ENCODE data around the gene HP.
A peak's percentile ranks its signal among the peaks of the same experiment; 100 is the strongest.
"Not testable (repeated sequence)": the region's sequence is repeated elsewhere in the genome, so short reads cannot be mapped to it uniquely, and the experiment has no call there.

Gene HP

DNA sequence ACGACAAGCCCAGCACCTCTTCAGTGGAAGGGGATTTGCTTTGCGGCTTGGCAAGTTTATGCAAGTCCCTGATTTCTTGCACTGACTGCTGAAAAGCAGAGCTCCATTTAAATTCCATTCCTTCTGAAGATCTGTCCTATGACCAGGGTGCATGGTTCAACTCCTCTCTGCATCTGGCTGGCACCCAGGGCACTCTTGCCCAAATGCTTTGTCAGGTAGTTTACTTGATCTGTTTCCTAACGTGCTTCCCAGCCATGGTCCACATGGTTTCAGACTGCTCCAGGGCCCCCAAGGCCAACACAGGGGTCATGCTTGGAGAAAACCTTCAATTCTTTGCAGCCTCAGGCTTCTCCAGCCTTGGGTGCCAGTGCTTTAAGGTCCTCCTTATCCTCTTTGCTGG, 11.2 kb upstream of the HP start:
- no peak for DNase-seq (ENCODE audit: low spot score)

DNA sequence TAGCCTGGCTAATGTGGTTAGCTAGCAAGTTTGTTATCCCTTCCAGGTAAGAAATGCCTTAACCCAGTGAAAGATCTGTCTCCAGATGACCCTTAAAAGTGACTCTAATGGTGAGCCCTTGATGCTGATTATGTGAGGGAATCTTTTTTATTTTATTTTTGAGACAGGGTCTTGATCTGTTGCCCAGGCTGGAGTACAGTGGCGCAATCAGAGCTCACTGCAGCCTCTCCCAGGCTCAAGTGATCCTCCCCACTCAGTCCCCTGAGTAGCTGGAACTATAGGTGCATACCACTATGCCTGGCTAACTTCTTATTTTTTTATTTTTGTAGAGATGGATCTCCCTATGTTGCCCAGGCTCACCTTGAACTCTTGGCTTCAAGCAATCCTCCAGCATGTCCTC, 10.8 kb upstream of the HP start:
- no peak for DNase-seq (ENCODE audit: low spot score)

DNA sequence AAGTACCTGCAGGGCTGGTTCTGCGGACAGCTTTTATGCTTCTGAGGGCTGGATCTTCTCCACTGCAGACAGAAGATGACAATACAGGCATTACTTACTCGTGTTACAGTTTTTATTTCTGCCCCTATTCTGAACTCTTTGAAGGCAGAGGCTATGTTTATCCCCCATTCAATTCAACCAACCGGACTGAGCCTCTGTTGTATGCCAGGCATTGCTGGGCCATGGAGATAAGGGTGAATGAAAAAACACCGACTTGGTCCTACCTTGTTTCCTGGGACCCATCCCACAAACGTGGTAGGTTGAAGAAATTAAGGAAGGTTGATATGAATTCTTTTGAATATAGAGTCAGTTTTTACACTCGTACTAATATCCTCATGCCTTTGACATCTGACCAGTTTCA, 10.0 kb upstream of the HP start:
- DNase-seq (ENCODE audit: low spot score), result no peak

DNA sequence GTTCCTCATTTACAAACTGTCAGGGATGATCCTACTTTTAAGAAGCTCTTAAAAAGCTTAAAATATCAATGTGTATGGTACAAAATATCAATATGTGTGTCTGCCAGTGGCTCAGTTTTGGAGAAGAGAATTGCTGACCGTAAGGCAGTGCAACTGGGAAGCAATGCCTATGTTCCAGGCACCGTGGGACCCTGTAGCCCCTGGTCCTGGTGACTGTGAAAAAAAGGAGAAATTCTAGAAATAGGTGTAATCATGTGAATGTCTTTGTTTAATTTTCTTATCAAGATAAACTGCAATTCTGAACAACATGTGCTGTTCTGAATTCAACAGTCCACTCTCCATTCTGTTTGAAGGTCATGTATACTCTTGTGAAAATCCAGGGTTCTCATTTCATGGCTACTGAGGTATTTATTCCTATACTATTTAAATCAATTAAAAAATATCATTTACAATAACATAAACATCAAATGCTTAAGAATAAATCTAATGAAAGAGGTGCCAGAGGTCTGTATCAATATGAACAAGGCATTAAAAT, 9.4 kb upstream of the HP start:
- DNase-seq (ENCODE audit: low spot score), result no peak

DNA sequence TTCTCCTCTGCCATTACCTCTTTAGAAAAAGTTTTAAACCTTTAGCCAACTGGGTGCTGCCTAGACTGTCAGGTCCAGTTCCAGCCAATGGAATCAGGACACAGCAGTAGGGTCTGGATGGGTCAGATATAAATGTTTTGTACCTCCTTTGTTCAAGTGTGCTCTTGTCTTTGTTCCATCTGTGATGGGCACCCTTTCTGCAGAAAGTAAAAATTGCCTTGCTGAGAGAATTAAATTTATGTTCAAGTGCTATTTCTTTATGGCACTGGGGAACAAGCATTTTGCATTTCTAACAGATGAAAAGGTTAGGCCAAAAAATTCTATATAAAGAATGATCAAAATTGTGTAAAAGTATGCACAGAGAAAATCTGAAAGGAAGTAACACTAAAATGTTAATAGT, 5.2 kb upstream of the HP start:
- no peak for DNase-seq (ENCODE audit: low spot score)

DNA sequence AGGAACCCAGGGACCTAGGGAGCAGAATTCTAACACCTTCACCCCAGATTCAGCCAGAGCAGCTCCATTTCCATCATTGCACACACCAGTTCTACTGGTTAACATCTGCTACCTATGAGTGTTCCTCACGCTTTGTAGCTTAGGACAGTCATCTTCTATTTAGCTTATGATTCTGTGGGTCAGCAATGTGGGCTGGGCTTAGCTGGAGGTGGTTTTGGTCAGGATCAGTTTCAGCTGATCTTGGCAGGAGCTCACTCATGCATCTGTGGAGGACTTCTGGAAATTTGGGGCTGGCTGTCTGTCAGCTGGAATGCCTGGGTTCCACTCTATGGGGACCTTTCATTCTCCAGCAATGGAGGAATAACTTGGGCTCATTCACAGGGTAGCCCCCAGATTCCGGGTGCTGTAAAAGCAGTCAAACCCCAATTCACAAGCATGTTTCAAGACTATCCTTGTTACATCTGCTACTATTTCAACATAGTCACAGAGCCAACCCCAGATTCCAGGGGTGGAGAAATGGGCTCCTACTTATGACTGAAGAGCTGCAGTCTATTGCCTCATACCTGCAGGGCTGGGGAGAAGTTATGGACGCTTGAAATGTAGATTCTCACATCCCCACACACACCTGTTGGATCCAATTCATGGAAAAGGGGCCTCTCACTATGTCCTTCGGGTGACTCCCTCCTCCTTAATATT, 3.4 kb upstream of the HP start:
- peak; percentile 36 for DNase-seq (ENCODE audit: low spot score)

DNA sequence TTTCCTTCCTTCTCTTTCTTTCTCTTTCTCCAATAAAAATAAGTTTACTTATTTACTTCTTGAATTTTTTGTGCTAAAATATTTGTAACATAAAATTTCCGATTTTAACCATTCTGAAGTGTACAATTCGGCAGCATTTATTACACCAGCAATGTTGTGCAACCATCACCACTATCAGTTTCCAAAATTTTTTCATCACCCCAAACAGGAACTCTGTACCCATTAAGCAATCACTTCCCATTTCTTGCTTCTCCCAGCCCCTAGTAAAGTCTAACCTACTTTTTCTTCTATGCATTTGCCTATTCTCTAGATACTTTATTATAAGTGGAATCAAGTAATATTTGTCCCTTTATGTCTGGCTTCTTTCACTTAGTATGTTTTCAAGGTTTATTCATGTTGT, 2.5 kb upstream of the HP start:
- DNase-seq (ENCODE audit: low spot score), result no peak

DNA sequence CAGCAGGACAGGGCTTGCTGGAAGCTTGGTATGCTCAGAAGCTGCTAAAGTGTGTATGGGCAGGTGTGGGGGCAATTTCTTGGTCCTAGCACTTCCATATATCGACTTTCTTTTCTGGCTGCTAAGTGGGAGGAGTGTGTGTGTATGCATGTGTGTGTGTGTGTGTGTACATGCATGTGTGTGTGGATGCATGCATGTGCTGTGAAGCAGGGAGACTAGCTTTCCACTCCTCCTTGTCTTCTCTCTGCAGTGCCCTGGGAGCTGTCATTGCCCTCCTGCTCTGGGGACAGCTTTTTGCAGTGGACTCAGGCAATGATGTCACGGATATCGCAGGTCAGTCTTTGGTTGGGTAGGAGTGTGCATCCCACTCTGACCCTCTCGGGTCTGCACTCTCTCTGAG, 1.6 kb downstream of the HP start:
- no peak for DNase-seq (ENCODE audit: low spot score)

DNA sequence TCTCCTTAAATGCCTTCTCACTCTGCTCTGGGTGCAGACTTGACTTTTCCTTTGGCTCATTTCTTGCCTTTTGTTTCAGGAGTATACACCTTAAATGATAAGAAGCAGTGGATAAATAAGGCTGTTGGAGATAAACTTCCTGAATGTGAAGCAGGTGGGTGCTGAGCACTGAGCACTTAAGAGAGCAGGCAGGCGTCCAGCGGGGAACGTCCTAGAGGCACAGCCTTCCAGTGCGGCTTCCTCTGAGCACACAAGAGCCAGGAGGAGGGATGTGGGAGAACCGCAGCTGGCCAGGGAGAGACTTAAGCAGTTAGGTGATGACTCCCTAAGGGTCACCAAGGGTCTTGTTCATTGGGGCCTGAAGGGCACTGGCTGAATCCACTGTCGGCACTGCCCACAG, 3.0 kb downstream of the HP start:
- DNase-seq (ENCODE audit: low spot score), result not testable (repeated sequence)

DNA sequence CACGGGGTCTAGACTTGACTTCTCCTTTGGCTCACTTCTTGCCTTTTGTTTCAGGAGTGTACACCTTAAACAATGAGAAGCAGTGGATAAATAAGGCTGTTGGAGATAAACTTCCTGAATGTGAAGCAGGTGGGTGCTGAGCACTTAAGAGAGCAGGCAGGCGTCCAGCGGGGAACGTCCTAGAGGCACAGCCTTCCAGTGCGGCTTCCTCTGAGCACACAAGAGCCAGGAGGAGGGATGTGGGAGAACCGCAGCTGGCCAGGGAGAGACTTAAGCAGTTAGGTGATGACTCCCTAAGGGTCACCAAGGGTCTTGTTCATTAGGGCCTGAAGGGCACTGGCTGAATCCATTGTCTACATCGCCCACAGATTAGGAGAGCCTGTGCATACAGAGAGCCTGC, 4.8 kb downstream of the HP start:
- not testable (repeated sequence) for DNase-seq (ENCODE audit: low spot score)

DNA sequence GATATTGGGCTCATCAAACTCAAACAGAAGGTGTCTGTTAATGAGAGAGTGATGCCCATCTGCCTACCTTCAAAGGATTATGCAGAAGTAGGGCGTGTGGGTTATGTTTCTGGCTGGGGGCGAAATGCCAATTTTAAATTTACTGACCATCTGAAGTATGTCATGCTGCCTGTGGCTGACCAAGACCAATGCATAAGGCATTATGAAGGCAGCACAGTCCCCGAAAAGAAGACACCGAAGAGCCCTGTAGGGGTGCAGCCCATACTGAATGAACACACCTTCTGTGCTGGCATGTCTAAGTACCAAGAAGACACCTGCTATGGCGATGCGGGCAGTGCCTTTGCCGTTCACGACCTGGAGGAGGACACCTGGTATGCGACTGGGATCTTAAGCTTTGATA, 6.1 kb downstream of the HP start:
- no peak for DNase-seq (ENCODE audit: low spot score)

DNA sequence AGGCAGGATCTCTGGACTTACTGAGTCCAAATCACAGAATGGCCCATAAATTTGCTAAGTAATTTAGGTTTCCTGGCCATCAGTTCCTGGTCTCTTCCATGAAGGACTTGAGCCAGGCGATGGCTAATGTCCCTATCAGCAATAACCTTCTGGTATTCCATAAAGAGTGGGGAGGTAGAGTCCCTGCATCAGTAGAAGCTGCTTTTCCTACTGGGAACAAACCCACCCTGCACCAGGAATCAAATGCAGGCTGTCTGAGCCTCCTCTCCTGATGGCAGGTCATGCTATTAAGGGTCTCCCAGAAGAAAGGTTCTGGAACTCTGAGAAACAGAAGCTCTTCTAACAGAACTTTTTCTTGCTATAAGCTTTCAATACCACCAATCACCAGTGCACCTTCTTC, 7.3 kb downstream of the HP start:
- no peak for DNase-seq (ENCODE audit: low spot score)

DNA sequence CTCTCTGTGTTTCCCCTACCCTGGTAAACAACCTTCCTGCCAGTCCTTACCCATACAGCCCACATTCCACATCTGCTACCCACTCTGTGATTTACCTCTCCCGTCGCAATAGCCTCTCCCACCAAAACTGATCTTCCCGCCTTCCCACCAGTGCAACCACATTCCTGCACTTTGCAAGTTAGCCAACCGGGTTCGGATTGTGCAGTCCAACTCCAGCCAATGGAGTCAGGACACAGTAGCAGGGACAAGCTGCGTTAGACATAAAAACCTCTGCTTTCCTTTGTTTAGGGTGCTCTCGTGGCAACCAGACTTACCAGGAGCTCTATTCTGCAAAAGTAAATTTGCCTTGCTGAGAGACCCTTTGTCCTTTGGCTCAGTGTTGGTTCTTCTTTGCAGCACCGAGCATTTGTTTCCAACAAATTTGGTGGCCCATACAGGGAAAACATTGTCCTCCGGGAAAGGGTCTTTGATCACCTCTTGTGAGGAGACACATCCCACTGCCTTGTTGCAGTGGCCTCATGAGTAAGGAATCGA, 10.1 kb downstream of the HP start:
- DNase-seq (ENCODE audit: low spot score), result no peak

DNA sequence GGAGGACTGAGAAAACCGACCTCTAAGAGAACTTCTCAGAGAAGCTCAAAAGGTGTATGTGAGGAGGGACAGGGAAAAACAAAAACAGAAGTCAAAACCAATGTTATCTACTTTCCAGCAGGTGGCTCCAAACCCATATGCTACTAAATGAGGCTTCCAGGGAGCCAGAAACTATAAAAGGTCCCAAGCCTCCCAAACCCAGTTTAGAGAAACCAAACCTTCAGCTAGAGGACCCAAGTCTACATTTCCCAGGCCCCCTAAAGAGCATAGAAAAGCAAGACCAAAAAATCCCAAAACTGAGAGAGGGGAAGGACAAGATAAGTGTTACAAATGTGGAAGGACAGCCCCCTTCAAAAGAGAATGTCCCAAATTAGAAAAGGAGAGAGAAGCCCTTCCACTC, 12.4 kb downstream of the HP start:
- DNase-seq (ENCODE audit: low spot score), result peak; percentile 46

DNA sequence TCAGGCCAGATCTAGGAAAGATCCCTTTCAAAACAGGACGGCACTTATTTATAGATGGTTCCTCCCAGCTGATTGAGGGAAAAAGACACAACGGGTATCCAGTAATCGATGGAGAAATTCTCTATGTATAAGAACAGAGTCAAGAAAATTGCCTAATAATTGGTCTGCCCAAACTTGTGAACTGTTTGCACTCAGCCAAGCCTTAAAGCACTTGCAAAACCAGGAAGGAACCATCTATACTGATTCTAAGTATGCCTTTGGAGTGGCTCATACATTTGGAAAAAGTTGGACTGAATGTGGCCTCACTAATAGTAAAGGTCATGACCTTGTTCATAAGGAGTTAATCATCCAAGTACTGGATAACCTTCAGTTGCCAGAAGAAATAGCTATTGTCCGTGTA, 14.6 kb downstream of the HP start:
- DNase-seq (ENCODE audit: low spot score), result no peak

DNA sequence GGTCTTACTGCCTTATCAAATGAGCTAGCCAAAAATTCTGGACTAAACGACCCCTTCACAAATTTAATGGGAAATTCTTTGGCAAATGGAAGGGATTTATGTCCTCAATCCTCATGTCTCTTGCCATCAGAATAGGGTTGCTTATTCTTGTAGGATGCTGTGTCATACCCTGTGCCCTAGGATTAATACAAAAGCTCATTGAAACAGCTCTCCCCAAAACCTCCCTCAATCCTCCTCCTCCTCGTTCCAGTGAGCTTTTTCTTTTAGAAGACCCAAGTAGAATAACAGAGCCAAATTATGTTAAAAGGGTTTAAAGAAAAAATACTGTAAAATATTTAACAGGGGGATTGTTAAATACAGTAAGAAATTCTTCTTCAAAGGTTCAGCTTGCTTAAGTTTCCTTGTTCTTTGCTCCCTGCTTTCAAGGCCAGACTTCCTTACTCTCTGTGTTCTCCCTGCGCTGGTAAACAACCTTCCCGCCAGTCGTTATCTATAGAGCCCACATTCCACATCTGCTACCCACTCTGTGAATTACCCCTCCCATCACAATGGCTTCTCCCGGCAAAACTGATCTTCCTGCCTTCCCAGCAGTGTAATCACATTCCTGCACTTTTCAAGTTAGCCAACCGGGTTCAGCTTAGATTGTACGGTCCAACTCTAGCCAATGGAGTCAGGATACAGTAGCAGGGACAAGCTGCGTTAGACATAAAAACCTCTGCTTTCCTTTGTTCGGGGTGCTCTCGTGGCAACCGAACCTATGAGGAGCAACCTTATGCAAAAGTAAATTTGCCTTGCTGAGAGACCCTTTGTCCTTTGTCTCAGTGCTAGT, 18.4 kb downstream of the HP start:
- no peak for DNase-seq (ENCODE audit: low spot score)

DNA sequence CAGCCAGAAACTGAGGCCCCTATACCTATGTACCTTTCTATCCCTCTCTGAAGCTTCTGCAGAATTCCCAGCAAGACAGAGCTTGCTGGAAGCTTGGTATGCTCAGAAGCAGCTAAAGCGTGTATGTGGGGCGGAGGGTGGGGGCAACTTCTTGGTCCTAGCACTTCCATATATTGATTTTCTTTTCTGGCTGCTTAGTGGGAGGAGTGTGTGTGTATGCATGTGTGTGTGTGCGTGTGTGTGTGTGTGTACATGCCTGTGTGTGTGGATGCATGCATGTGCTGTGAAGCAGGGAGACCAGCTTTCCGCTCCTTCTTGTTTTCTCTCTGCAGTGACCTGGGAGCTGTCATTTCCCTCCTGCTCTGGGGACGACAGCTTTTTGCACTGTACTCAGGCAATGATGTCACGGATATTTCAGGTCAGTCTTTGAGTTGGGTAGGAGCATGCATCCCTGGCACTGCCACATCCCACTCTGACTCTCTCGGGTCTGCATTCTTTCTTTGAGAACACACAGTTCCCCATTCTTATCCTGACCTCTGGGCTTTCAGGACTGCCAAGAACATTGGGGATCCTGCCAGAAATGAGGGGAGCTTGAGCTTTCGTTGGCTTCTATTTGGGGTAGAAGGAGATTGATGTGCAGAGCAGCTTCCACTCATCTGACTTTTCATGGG, 19.4 kb downstream of the HP start:
- no peak for DNase-seq (ENCODE audit: low spot score)

DNA sequence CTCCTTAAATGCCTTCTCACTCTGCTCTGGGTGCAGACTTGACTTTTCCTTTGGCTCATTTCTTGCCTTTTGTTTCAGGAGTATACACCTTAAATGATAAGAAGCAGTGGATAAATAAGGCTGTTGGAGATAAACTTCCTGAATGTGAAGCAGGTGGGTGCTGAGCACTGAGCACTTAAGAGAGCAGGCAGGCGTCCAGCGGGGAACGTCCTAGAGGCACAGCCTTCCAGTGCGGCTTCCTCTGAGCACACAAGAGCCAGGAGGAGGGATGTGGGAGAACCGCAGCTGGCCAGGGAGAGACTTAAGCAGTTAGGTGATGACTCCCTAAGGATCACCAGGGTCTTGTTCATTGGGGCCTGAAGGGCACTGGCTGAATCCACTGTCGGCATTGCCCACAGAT, 20.8 kb downstream of the HP start:
- not testable (repeated sequence) for DNase-seq (ENCODE audit: low spot score)

DNA sequence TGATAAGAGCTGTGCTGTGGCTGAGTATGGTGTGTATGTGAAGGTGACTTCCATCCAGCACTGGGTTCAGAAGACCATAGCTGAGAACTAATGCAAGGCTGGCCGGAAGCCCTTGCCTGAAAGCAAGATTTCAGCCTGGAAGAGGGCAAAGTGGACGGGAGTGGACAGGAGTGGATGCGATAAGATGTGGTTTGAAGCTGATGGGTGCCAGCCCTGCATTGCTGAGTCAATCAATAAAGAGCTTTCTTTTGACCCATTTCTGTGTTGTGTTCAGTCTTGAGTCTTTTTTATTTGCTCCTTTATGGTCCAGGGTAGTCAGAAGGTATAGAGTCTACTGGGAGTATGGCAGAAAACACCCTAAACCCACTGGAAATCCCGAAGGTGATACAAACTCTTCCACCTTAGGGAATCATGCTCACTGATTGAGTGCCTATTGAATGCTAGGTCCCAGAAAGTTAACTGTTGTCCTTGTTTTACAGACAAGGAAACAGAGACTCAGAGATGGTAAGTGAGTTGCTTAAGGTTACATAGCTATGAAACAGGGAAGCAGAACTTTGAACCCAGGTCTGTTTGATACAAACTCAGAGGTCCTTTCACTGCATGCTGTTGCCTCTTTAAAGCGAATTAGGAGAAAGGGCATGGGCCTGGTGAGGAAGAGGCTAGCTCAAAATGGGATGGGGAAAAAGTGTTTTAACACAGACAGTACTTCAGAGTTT, 22.8 kb downstream of the HP start:
- DNase-seq (ENCODE audit: low spot score), result not testable (repeated sequence)

DNA sequence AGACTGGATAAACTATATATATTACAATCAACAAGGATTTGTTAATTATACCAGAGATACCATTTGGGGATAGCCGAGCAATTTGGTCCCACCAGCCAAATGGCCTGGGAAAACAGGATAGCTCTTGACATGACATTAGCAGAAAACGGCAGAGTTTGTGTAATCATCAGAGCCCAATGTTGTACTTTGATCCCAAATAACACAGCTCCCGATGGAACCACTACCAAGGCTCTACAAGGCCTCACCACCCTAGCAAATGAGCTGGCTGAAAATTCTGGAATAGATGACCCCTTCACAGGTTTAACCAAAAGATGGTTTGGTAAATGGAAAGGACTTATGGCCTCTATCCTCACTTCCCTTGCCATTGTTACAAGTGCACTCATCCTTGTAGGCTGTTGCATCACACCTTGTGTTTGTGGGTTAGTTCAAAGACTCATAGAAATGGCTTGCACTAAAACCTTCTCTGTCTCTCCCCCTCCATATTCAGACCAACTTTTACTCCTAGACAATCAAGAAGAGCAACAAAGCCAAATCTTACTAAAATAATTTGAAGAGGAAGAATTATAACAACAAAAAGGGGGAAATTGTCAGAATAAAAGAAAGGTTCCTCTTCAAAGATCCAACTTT, 29.6 kb downstream of the HP start:
- peak; percentile 22 for DNase-seq (ENCODE audit: low spot score)

DNA sequence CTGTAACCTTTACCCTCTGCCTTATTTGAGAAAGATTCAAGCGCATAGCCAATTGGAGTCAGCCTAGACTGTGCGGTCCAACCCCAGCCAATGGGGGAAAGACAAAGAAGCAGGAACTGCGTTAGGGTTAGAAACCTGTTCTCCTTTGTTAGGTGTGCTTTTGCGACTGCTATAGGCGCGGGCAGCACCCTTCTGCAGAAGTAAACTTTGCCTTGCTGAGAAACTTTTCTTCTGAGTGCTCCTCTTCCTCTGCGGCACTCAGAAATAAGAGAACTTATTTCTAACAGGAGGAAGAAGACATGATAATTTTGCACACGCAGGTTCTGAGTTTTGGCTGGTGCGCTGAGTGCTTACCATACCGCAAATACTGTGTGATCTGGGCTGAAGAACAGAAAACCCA, 30.1 kb downstream of the HP start:
- no peak for DNase-seq (ENCODE audit: low spot score)

DNA sequence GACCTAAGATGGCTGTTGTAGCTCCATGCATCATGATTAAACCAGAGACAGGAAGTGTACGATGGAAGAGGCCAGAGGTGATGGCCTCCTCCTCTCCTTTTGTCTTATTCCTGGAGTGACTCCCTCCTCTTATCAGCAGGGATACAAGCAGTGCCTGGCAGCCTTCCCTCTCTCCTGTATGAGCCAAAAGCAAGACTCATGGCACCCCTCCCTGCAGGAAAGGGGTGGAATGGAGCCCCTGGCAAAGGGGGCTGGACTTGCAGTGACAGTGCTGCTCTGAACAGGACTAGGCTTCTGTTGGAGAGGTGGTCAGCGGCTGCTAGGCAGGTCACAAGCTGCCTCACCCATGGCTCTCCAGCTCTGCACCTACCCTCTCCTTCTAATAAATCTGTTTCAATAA, 30.7 kb downstream of the HP start:
- no peak for DNase-seq (ENCODE audit: low spot score)
